ENCODE results near the gene LPA.
"Not testable (repeated sequence)": the region's sequence is repeated elsewhere in the genome, so short reads cannot be mapped to it uniquely, and the experiment has no call there.

The LPA gene

GRCh38 chr6:160664198-160664597 is at the start of gene LPA:
Gene LPA, minus strand, starts transcription at chr6:160664275. Its CDS starts 61 bp downstream, at chr6:160664214.
- FAIRE-seq; DNase-seq (ENCODE audit: low spot score): not testable (repeated sequence)

GRCh38 chr6:160708993-160709392 is 44.9 kb upstream of the LPA start:
- FAIRE-seq; DNase-seq (ENCODE audit: low spot score): not testable (repeated sequence)

- FAIRE-seq: not testable (repeated sequence)
Observed at GRCh38 chr6:160704688-160705087, 40.6 kb upstream of the LPA start.

GRCh38 chr6:160701918-160702680 is 38.0 kb upstream of the LPA start, which contains the start of gene PLG:
Gene PLG, plus strand, starts transcription at chr6:160702244. Its CDS starts 61 bp downstream, at chr6:160702305.
- not testable (repeated sequence) for FAIRE-seq; DNase-seq (ENCODE audit: low spot score)

More at GRCh38 chr6:160704688-160705087, 40.6 kb upstream of the LPA start:
- not testable (repeated sequence) for DNase-seq (ENCODE audit: low spot score)

- DNase-seq (ENCODE audit: low spot score): no peak
- FAIRE-seq: no peak
Observed at GRCh38 chr6:160697826-160698225, 33.8 kb upstream of the LPA start.

- DNase-seq (ENCODE audit: low spot score); FAIRE-seq: not testable (repeated sequence)
Observed at GRCh38 chr6:160696884-160697283, 32.8 kb upstream of the LPA start.

- not testable (repeated sequence) for FAIRE-seq; DNase-seq (ENCODE audit: low spot score)
Observed at GRCh38 chr6:160695622-160696021, 31.5 kb upstream of the LPA start.

GRCh38 chr6:160695025-160695424 is 30.9 kb upstream of the LPA start:
- not testable (repeated sequence) for FAIRE-seq

GRCh38 chr6:160692369-160692959 is 28.4 kb upstream of the LPA start:
- no peak for DNase-seq (ENCODE audit: low spot score)
- FAIRE-seq: no peak

More at GRCh38 chr6:160695025-160695424, 30.9 kb upstream of the LPA start:
- DNase-seq (ENCODE audit: low spot score): not testable (repeated sequence)

- DNase-seq (ENCODE audit: low spot score) (no peak), FAIRE-seq (no peak)
Observed at GRCh38 chr6:160691617-160692016, 27.5 kb upstream of the LPA start.

GRCh38 chr6:160690458-160690857 is 26.4 kb upstream of the LPA start:
- DNase-seq (ENCODE audit: low spot score) (no peak), FAIRE-seq (no peak)

GRCh38 chr6:160685762-160686450 is 21.8 kb upstream of the LPA start:
- DNase-seq (ENCODE audit: low spot score): no peak
- no peak for FAIRE-seq

- not testable (repeated sequence) for FAIRE-seq
Observed at GRCh38 chr6:160685101-160685761, 21.2 kb upstream of the LPA start.

GRCh38 chr6:160679402-160679769 is 15.3 kb upstream of the LPA start:
- DNase-seq (ENCODE audit: low spot score) (no peak), FAIRE-seq (no peak)

More at GRCh38 chr6:160685101-160685761, 21.2 kb upstream of the LPA start:
- not testable (repeated sequence) for DNase-seq (ENCODE audit: low spot score)

- FAIRE-seq (no peak), DNase-seq (ENCODE audit: low spot score) (no peak)
Observed at GRCh38 chr6:160678744-160679401, 14.8 kb upstream of the LPA start.

GRCh38 chr6:160678230-160678629 is 14.2 kb upstream of the LPA start:
- DNase-seq (ENCODE audit: low spot score): no peak
- no peak for FAIRE-seq

- DNase-seq (ENCODE audit: low spot score); FAIRE-seq: not testable (repeated sequence)
Observed at GRCh38 chr6:160676418-160676817, 12.3 kb upstream of the LPA start.

- DNase-seq (ENCODE audit: low spot score): no peak
- FAIRE-seq: peak; percentile 97
Observed at GRCh38 chr6:160668589-160668988, 4.5 kb upstream of the LPA start.

GRCh38 chr6:160667639-160668481 is 3.8 kb upstream of the LPA start:
- FAIRE-seq (peak; percentile 77), DNase-seq (ENCODE audit: low spot score) (peak; percentile 63)

GRCh38 chr6:160662842-160663241 is 1.2 kb downstream of the LPA start:
- FAIRE-seq: no peak
- DNase-seq (ENCODE audit: low spot score): no peak

Data from urothelium cell line (cell line).